Sigmoid colon (tissue), 4 donors: ENCODE results near the gene CIDEB.

Experiments used
- CTCF ChIP-seq, 4 experiments: fragments of 450-650 bp in 3 of 4; fragments of 200-600 bp in 1 of 4; IDR thresholded peaks; one replicate each; pipeline ENCODE4 v1.5.1; 2016 to 2019; ENCODE audit warnings: antibody characterized with exemption in 4 of 4, mild to moderate bottlenecking in 3 of 4, moderate library complexity in 2 of 4
- EP300 ChIP-seq, 4 donors: sonication (generic); formaldehyde crosslinking; IDR thresholded peaks; one replicate each; pipeline ENCODE4 v1.6.1; 2017; ENCODE audit warnings: antibody characterized with exemption in 4 of 4

GRCh38 chr14:24286996-24287395 lies 20.8 kb downstream of the CIDEB start:
- TF ChIP-seq CTCF (IDR thresholded peaks at IDR 0.05) (no peak), EP300 (IDR thresholded peaks at IDR 0.05) (no peak)
